Measurements from ENCODE around the gene THAP4. TPM values are rescaled to one million over a fixed set of nuclear protein-coding genes. Genes with fewer than 3 reads are reported as not detected.
A peak's percentile ranks its signal among the peaks of the same experiment; 100 is the strongest.

Gene THAP4
- polyA plus RNA-seq, 3 donors, result 15.1 to 25.9 (median 16.3) TPM

- Mint-ChIP-seq H3K27ac (peak overlapping the region in 3 of 7 donors; percentile 4 to 27 (median 11)), H3K4me3 (no peak overlapping the region), H3K4me1 (peaks cover 45% of the 10 kb centered on the region), H3K36me3 (peaks cover 21 to 29% of the 10 kb centered on the region in 2 donors), H3K9me3 (peaks cover 0 to 4% (median 0%) of the 10 kb centered on the region in 7 donors), H3K27me3 (ENCODE audit: low read depth in 3 of 3) (peaks cover 0 to 4% (median 0%) of the 10 kb centered on the region in 3 donors)
- WGBS (ENCODE audit: insufficient coverage), result 96% methylated on average over 7 of the region's 8 CpGs
- Histone ChIP-seq H3K79me2 (ENCODE audit: insufficient read depth, low read length) (peaks cover 84% of the 10 kb centered on the region), H3K4me1 (ENCODE audit: control insufficient read depth in 1 of 2, insufficient read depth in 2 of 2, low read length in 2 of 2) (peaks cover 23 to 30% of the 10 kb centered on the region in 2 donors), H3K36me3 (replicated peaks in 1 of 2; ENCODE audit: control insufficient read depth in 1 of 2, insufficient read depth in 2 of 2, low read length in 2 of 2) (peaks cover 2 to 9% of the 10 kb centered on the region in 2 donors), H3K27me3 (ENCODE audit: control insufficient read depth in 2 of 2, insufficient read depth in 2 of 2, low read length in 2 of 2) (no peaks in the 10 kb centered on the region), H3K9me3 (replicated peaks in 1 of 2; ENCODE audit: control insufficient read depth in 1 of 2, insufficient read depth in 1 of 2, low read length in 2 of 2) (no peaks in the 10 kb centered on the region), H3K4me2 (replicated peaks; ENCODE audit: extremely low read depth, low read length, poor library complexity, severe bottlenecking) (no peak overlapping the region), H2AFZ (ENCODE audit: insufficient read depth, low read depth, low read length, poor library complexity, severe bottlenecking) (no peak overlapping the region), H3K27ac (ENCODE audit: low read depth in 1 of 2, low read length in 2 of 2) (no peak overlapping the region), H3K4me3 (replicated peaks in 1 of 3; ENCODE audit: low read depth in 2 of 3, low read length in 3 of 3) (no peak overlapping the region), H4K20me1 (ENCODE audit: insufficient read depth, low read length) (peaks cover 72% of the 10 kb centered on the region), H3K9ac (ENCODE audit: insufficient read depth, low read length, poor library complexity, severe bottlenecking) (no peak overlapping the region)
- DNase-seq, result no peak
- no peak for TF ChIP-seq CTCF (IDR thresholded peaks at IDR 0.05)
- intact Hi-C loops (cut with micrococcal nuclease), result loop anchor here in 1 of 2 donors (5.0 kb wide), 1 partner anchor 1613 kb away; the partner anchor contains the start of gene NDUFA10
These were observed 3.3 kb upstream of the THAP4 start for GRCh38 chr2:241640165-241640795.

- no peaks in the 10 kb centered on the region for H3K9me3 ChIP-seq (replicated peaks in 1 of 2; ENCODE audit: control insufficient read depth in 1 of 2, insufficient read depth in 1 of 2, low read length in 2 of 2)
- H3K9ac ChIP-seq (ENCODE audit: insufficient read depth, low read length, poor library complexity, severe bottlenecking), result no peak overlapping the region
- peaks cover 69% of the 10 kb centered on the region for H4K20me1 ChIP-seq (ENCODE audit: insufficient read depth, low read length)
- H3K4me3 ChIP-seq (replicated peaks in 1 of 3; ENCODE audit: low read depth in 2 of 3, low read length in 3 of 3), result no peak overlapping the region
- H3K27me3 Mint-ChIP-seq (ENCODE audit: low read depth in 3 of 3), result peaks cover 0 to 2% (median 0%) of the 10 kb centered on the region in 3 donors
- no peak for DNase-seq
- peak overlapping the region in 3 of 7 donors; percentile 18 to 70 (median 56) for H3K27ac Mint-ChIP-seq
- H2AFZ ChIP-seq (ENCODE audit: insufficient read depth, low read depth, low read length, poor library complexity, severe bottlenecking), result no peak overlapping the region
- 95% methylated on average over 5 of the region's 7 CpGs for WGBS (ENCODE audit: insufficient coverage)
- peaks cover 23 to 31% of the 10 kb centered on the region in 2 donors for H3K4me1 ChIP-seq (ENCODE audit: control insufficient read depth in 1 of 2, insufficient read depth in 2 of 2, low read length in 2 of 2)
- H3K36me3 Mint-ChIP-seq, result peaks cover 21 to 34% of the 10 kb centered on the region in 2 donors
- peaks cover 86% of the 10 kb centered on the region for H3K79me2 ChIP-seq (ENCODE audit: insufficient read depth, low read length)
- no peak overlapping the region for H3K27ac ChIP-seq (ENCODE audit: low read depth in 1 of 2, low read length in 2 of 2)
- peak overlapping the region; percentile 42 to 50 for H3K4me3 Mint-ChIP-seq
- H3K9me3 Mint-ChIP-seq, result peaks cover 0 to 4% (median 0%) of the 10 kb centered on the region in 7 donors
- peaks cover 2 to 10% of the 10 kb centered on the region in 2 donors for H3K36me3 ChIP-seq (replicated peaks in 1 of 2; ENCODE audit: control insufficient read depth in 1 of 2, insufficient read depth in 2 of 2, low read length in 2 of 2)
- H3K27me3 ChIP-seq (ENCODE audit: control insufficient read depth in 2 of 2, insufficient read depth in 2 of 2, low read length in 2 of 2), result no peaks in the 10 kb centered on the region
- intact Hi-C loops (cut with micrococcal nuclease), result loop anchor here (2.0 to 10.0 kb wide), 5 partner anchors 47 to 285 kb away; partner anchors contain the start of genes DTYMK (in 2 of the 2), FARP2 (in 2 of the 2), ING5 (in 1 of the 2) and STK25 (in 1 of the 2)
- TF ChIP-seq CTCF (IDR thresholded peaks at IDR 0.05), result no peak
- peaks cover 51% of the 10 kb centered on the region for H3K4me1 Mint-ChIP-seq
- H3K4me2 ChIP-seq (replicated peaks; ENCODE audit: extremely low read depth, low read length, poor library complexity, severe bottlenecking), result no peak overlapping the region
These were observed 2.4 kb upstream of the THAP4 start for GRCh38 chr2:241639385-241639784.

Measured in CD14-positive monocyte (primary cell).